Osteocyte (in vitro differentiated cells): ENCODE data around the gene SLC9A8. TPM values are rescaled to one million over a fixed set of nuclear protein-coding genes. Genes with fewer than 3 reads are reported as not detected.
"Not testable (repeated sequence)": the region's sequence is repeated elsewhere in the genome, so short reads cannot be mapped to it uniquely, and the experiment has no call there.

ENCODE experiments used
- DNase-seq: peaks from one replicate; pipeline ENCODE4 v3.0.0; 2021; ENCODE audit warnings: mixed read lengths; ENCODE audit not compliant: unreplicated experiment; ENCODE audit errors: extremely low spot score
- H3K27ac Mint-ChIP-seq: one replicate; pipeline ENCODE4 v1.8.0; 2021; ENCODE audit warnings: mild to moderate bottlenecking, mixed read lengths; ENCODE audit not compliant: unreplicated experiment
- H3K27me3 Mint-ChIP-seq: one replicate; pipeline ENCODE4 v1.8.0; 2021; ENCODE audit warnings: mixed read lengths; ENCODE audit not compliant: unreplicated experiment
- H3K36me3 Mint-ChIP-seq: one replicate; pipeline ENCODE4 v1.8.0; 2021; ENCODE audit warnings: mixed read lengths; ENCODE audit not compliant: unreplicated experiment
- H3K4me1 Mint-ChIP-seq: one replicate; pipeline ENCODE4 v1.8.0; 2021; ENCODE audit warnings: mixed read lengths; ENCODE audit not compliant: unreplicated experiment
- H3K4me3 Mint-ChIP-seq: one replicate; pipeline ENCODE4 v1.8.0; 2021; ENCODE audit warnings: mild to moderate bottlenecking, moderate library complexity, mixed read lengths; ENCODE audit not compliant: unreplicated experiment
- H3K9me3 Mint-ChIP-seq: one replicate; pipeline ENCODE4 v1.8.0; 2021; ENCODE audit warnings: mixed read lengths; ENCODE audit not compliant: unreplicated experiment
- total RNA-seq: library from RNA; stranded (reverse); gene quantifications from 2 replicates; pipeline ENCODE4 v1.2.1, GENCODE V29; 2021
- TF ChIP-seq, protein P1 (sequence below): fragments of 200-600 bp; sonication (generic); IDR thresholded peaks from 2 replicates; pipeline ENCODE4 v1.5.0; 2021; ENCODE audit warnings: antibody characterized with exemption, mild to moderate bottlenecking, moderate library complexity

Gene SLC9A8
- total RNA-seq, 1 donor from 2014 or later = 10.9 TPM

DNA sequence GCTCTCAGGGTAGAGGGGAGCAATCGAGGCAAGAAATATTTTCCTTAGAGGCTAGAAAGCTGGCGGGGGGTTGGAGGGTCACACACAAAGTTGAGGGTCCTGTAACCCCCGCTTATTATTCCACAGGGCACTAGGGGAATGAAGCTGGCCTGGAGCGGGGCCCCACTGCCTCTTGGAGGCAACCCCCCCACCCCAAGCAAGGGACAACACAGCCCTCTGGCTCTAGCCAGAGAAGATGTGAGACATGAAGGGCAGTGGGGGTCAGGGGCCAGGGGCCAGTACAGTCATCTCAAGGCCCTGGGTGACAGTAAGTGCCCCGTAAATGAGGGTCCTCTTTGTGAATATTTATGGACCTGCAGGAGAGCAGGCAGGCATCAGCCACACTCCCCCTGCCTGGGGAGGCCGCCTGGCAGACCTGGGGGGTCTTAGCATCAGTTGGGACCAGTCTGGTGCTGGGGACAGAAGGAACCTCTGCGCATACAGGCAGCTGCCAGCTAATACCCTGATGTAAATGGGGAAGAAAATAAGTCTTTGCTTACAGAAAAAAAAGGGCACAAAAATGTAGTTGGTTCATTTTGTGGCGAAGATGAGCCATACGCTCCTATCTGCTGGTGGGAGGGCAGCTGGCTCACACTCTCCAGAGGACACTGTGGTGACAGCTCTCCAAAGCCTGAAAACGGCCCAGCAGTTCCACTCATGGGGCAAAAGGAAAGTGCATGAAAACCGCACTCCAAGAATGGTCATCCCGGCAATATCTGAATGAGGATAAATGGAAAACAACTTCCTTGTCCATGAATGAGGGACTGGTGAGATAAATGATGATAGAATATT is 80.8 kb downstream of the SLC9A8 start:
- TF ChIP-seq, protein P1, sequence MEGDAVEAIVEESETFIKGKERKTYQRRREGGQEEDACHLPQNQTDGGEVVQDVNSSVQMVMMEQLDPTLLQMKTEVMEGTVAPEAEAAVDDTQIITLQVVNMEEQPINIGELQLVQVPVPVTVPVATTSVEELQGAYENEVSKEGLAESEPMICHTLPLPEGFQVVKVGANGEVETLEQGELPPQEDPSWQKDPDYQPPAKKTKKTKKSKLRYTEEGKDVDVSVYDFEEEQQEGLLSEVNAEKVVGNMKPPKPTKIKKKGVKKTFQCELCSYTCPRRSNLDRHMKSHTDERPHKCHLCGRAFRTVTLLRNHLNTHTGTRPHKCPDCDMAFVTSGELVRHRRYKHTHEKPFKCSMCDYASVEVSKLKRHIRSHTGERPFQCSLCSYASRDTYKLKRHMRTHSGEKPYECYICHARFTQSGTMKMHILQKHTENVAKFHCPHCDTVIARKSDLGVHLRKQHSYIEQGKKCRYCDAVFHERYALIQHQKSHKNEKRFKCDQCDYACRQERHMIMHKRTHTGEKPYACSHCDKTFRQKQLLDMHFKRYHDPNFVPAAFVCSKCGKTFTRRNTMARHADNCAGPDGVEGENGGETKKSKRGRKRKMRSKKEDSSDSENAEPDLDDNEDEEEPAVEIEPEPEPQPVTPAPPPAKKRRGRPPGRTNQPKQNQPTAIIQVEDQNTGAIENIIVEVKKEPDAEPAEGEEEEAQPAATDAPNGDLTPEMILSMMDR = no peak
- H3K9me3 Mint-ChIP-seq = no peaks in the 10 kb centered on the region
- H3K36me3 Mint-ChIP-seq = peaks cover 2% of the 10 kb centered on the region
- H3K27ac Mint-ChIP-seq = no peak overlapping the region
- H3K27me3 Mint-ChIP-seq = no peaks in the 10 kb centered on the region
- no peak for DNase-seq
- H3K4me1 Mint-ChIP-seq = peaks cover 34% of the 10 kb centered on the region
- no peak overlapping the region for H3K4me3 Mint-ChIP-seq

DNA sequence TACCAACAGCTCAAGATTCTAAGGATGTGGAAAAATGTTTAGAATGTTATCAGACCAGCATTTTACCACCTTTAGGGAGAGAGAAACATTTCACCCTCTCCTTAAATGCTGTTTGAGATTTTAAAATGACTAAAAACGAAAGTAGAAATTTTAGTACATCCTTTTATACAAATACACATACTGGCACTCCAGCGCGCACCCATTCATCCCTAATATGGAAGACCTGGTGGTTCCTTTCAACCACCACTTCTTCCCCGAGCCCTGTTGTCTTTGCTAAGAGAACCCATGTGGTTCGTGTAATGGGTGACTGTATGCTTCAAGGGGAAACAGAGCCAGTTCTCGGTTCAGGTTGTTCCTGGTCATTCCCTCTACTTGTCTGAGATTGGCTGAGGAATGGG is 81.4 kb downstream of the SLC9A8 start:
- TF ChIP-seq, protein P1 = no peak
- no peak overlapping the region for H3K4me3 Mint-ChIP-seq
- H3K27me3 Mint-ChIP-seq = no peaks in the 10 kb centered on the region
- H3K36me3 Mint-ChIP-seq = peaks cover 2% of the 10 kb centered on the region
- no peak for DNase-seq
- no peaks in the 10 kb centered on the region for H3K9me3 Mint-ChIP-seq
- H3K4me1 Mint-ChIP-seq = peaks cover 28% of the 10 kb centered on the region
- no peak overlapping the region for H3K27ac Mint-ChIP-seq

DNA sequence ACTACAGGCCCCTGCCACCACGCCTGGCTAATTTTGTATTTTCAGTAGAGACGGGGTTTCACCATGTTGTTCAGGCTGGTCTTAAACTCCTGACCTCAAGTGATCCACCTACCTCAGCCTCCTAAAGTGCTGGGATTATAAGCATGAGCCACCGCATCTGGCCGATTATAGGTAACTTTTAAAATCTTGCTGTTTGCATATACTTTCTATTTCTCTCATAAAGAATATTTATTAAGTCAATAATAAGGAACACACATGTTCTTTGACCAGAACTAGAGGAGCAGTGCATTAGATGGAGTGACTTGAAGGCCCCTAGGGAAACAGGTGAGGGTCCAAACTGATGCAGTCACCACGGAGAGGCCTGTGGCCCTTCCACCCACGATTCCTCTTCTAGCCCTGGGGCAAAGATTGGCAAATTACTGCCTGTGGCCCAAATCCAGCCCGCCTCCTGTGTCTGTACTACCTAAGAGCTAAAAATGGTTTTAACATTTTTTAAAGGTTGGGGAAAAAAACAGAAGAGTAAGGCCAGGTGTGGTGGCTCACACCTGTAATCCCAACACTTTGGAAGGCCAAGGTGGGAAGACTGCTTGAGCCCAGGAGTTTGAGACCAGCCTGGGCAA is 83.0 kb downstream of the SLC9A8 start:
- H3K27me3 Mint-ChIP-seq, H3K27ac Mint-ChIP-seq, H3K36me3 Mint-ChIP-seq, DNase-seq, H3K4me3 Mint-ChIP-seq, H3K9me3 Mint-ChIP-seq: not testable (repeated sequence)
- peaks cover 26% of the 10 kb centered on the region for H3K4me1 Mint-ChIP-seq

DNA sequence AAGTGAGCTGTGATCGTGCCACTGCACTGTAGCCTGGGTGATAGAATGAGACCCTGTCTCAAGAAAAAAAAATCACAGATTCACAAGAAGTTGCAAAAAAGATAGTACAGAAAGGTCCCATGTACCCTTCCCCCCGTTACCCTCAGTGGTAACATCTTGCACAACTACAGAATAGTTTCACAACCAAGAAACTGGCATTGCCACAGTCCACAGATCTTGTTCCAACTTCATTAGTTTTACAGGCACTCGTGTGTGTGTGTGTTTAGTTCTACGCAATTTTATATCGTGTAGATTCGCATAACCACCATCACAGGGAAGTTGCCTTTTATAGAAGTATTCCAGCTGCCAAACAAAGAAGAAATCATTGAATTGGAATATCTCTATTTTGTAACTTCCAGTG is 83.6 kb downstream of the SLC9A8 start:
- Mint-ChIP-seq H3K4me1 (peaks cover 22% of the 10 kb centered on the region), H3K27me3 (no peaks in the 10 kb centered on the region), H3K36me3 (peaks cover 2% of the 10 kb centered on the region), H3K4me3 (no peak overlapping the region), H3K27ac (no peak overlapping the region), H3K9me3 (no peaks in the 10 kb centered on the region)
- TF ChIP-seq, protein P1 = no peak
- no peak for DNase-seq

DNA sequence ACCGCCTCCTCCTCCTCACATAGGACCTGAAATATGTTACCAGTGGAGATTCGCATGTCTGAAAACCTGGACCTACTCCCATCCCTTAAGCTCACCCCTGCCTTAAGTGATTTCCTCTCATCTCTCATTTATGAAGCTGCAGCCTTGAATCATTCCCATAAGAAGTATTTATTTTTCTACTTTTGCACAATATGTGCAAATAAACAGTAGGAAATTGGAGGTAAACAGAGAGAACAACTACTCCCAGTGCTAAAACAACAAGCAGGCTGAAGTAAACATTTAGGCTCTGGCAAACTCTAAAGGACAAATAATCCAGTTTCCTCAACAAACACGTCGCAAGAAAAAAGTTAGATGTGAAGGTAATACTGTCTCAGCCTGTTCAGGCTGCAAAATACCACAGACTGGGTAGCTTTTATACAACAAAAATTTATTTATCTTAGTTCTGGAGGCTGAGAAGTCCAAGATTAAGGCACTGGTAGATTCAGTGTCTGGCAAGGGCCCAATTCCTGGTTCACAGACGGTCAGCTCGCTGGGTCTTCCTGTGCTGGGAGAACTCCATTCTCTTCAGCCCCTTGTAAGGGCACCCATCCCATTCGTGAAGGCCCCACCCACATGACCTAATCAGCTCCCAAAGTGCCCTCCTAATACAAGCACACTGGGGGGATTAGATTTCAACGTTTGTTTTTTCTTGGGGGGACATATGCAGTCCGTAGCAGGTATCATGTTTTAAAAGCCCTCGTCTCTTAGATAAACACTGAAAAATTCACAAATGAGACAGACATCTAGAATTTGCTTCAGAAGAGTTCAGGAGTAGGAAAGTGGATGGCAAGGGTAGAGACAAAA is 87.1 kb downstream of the SLC9A8 start:
- H3K4me3 Mint-ChIP-seq = no peak overlapping the region
- no peaks in the 10 kb centered on the region for H3K9me3 Mint-ChIP-seq
- TF ChIP-seq, protein P1 = no peak
- no peak for DNase-seq
- peaks cover 5% of the 10 kb centered on the region for H3K4me1 Mint-ChIP-seq
- H3K27ac Mint-ChIP-seq = no peak overlapping the region
- no peaks in the 10 kb centered on the region for H3K27me3 Mint-ChIP-seq
- H3K36me3 Mint-ChIP-seq = peaks cover 8% of the 10 kb centered on the region
